Measurements from ENCODE around the gene ABCA2.

The ABCA2 gene, protein sequence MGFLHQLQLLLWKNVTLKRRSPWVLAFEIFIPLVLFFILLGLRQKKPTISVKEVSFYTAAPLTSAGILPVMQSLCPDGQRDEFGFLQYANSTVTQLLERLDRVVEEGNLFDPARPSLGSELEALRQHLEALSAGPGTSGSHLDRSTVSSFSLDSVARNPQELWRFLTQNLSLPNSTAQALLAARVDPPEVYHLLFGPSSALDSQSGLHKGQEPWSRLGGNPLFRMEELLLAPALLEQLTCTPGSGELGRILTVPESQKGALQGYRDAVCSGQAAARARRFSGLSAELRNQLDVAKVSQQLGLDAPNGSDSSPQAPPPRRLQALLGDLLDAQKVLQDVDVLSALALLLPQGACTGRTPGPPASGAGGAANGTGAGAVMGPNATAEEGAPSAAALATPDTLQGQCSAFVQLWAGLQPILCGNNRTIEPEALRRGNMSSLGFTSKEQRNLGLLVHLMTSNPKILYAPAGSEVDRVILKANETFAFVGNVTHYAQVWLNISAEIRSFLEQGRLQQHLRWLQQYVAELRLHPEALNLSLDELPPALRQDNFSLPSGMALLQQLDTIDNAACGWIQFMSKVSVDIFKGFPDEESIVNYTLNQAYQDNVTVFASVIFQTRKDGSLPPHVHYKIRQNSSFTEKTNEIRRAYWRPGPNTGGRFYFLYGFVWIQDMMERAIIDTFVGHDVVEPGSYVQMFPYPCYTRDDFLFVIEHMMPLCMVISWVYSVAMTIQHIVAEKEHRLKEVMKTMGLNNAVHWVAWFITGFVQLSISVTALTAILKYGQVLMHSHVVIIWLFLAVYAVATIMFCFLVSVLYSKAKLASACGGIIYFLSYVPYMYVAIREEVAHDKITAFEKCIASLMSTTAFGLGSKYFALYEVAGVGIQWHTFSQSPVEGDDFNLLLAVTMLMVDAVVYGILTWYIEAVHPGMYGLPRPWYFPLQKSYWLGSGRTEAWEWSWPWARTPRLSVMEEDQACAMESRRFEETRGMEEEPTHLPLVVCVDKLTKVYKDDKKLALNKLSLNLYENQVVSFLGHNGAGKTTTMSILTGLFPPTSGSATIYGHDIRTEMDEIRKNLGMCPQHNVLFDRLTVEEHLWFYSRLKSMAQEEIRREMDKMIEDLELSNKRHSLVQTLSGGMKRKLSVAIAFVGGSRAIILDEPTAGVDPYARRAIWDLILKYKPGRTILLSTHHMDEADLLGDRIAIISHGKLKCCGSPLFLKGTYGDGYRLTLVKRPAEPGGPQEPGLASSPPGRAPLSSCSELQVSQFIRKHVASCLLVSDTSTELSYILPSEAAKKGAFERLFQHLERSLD (N-terminal part only)

DNA sequence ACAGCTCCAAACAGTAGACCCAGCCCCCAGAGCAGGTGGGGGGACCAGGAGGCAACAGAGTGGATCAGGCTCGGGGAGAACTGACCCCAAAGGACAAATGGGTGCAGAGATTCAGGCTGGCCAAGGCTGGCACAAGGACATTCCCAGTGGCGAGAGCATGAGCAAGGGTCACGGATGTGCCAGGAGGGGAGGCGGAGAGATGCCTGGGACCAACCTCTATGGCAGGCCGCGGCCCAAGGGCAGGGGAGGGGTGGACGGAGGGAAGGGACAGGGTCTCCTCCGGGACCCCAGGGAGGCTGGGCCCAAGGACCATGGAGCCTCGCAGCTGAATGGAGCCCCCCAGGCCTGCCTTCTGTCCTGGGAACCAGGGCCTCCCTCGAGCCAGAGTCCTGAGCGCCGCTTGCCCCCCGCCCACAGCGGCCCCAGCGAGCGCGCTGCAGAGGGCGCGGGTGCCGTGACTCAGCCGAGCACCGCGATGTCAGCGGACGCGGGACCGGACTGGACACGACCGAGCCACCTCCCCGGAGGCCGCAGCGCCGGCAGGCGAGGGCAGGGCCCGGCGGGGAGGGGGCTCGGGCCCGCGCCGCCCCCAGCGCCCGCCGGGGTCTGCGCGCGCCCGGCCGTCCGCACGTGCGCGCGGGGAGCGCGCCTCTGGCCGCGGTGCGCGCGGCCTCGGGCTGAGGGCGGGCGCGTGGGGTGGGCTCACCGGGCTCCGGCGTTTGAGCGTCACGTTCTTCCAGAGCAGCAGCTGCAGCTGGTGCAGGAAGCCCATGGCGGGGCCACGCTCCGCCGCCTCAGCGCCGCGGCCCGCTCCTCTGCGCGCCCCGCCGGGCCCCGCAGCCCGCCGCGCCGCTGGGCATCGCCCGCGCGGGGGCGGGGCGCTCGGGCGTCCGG is at the start of gene ABCA2:
TSS of gene ABCA2 (minus strand) at position 869 of the 894 bp plus-strand sequence. CDS start at position 772, 97 bp downstream.
- Histone ChIP-seq H3K36me3 (ENCODE audit: control insufficient read depth, insufficient read depth, low read length) (no peaks in the 10 kb centered on the region), H3K9ac (no peak within 1 kb of the TSS), H2AFZ (peak within 1 kb of the TSS; percentile 91), H3K9me3 (ENCODE audit: control insufficient read depth, low read length) (no peaks in the 10 kb centered on the region), H3K79me2 (peaks cover 3% of the 10 kb centered on the region), H3K27me3 (ENCODE audit: control insufficient read depth, insufficient read depth, low read length) (no peaks in the 10 kb centered on the region), H3K4me3 (ENCODE audit: low read depth, low read length) (peak within 1 kb of the TSS; percentile 74), H3K4me1 (peaks cover 12% of the 10 kb centered on the region), H3K27ac (peak within 1 kb of the TSS; percentile 64), H3K4me2 (ENCODE audit: low read length) (peak within 1 kb of the TSS; percentile 97)
- TF ChIP-seq, protein P1, sequence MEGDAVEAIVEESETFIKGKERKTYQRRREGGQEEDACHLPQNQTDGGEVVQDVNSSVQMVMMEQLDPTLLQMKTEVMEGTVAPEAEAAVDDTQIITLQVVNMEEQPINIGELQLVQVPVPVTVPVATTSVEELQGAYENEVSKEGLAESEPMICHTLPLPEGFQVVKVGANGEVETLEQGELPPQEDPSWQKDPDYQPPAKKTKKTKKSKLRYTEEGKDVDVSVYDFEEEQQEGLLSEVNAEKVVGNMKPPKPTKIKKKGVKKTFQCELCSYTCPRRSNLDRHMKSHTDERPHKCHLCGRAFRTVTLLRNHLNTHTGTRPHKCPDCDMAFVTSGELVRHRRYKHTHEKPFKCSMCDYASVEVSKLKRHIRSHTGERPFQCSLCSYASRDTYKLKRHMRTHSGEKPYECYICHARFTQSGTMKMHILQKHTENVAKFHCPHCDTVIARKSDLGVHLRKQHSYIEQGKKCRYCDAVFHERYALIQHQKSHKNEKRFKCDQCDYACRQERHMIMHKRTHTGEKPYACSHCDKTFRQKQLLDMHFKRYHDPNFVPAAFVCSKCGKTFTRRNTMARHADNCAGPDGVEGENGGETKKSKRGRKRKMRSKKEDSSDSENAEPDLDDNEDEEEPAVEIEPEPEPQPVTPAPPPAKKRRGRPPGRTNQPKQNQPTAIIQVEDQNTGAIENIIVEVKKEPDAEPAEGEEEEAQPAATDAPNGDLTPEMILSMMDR (IDR thresholded peaks at IDR 0.05): no peak

DNA sequence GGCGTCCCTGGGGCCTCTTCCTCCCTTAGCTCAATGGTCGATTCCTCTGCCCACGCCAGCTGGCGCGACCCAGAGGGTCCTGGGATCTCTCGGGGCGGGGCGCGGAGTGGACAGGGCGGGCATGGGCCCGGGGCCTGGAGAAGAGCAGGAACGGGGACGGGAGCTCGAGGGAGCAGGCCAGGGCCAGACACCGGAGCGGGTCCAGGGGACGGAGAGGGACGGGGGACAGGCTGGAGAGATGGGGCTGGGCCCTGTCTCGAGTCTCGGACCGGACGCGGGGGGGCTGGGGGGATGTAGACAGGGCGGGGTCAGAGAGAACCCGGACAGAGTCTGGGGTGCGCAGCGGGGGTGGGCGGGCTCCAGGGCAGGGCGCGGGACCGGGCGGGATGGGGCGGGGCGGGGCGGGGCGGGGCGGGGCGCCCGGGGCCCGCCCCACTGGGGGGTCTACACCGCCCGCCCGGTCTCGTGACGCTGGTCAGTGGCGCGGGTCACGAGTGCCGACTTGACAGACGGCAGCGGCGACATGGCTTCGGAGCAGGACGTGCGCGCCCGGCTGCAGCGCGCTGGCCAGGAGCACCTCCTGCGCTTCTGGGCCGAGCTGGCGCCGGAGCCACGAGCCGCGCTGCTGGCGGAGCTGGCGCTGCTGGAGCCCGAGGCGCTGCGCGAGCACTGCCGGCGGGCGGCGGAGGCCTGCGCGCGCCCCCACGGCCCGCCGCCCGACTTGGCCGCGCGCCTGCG is 49.1 kb upstream of the ABCA2 start, which contains the start of gene UAP1L1:
TSS of gene UAP1L1 (plus strand) at position 508 of the 738 bp plus-strand sequence. CDS start at position 524, 16 bp downstream.
- H3K9ac ChIP-seq: peak within 1 kb of the TSS; percentile 37
- no peaks in the 10 kb centered on the region for H3K36me3 ChIP-seq (ENCODE audit: control insufficient read depth, insufficient read depth, low read length)
- H3K4me3 ChIP-seq (ENCODE audit: low read depth, low read length): peak within 1 kb of the TSS; percentile 49
- H3K79me2 ChIP-seq: no peaks in the 10 kb centered on the region
- no peaks in the 10 kb centered on the region for H3K9me3 ChIP-seq (ENCODE audit: control insufficient read depth, low read length)
- no peaks in the 10 kb centered on the region for H3K27me3 ChIP-seq (ENCODE audit: control insufficient read depth, insufficient read depth, low read length)
- no peaks in the 10 kb centered on the region for H3K4me1 ChIP-seq
- H3K27ac ChIP-seq: peak within 1 kb of the TSS; percentile 51
- H2AFZ ChIP-seq: peak within 1 kb of the TSS; percentile 93
- peak within 1 kb of the TSS; percentile 79 for H3K4me2 ChIP-seq (ENCODE audit: low read length)
- TF ChIP-seq, protein P1 (IDR thresholded peaks at IDR 0.05): no peak

DNA sequence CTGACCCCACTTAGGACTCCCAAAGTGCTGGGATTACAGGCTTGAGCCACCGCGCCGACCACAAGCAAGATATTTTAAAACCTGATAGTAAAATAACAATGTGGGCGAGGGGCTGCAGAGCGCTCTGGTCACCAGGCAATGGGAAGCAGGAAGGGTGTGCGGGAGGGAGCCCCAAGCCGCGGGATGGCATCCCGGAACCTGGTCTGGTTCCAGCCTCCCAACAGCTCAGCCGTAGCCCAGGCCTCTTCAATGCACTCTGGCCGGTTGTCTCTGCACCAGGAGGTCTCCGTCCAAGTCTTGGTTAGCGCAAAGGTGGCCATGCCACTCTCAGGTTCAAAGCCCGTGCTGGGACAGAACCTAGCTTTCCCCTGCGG is 48.6 kb upstream of the ABCA2 start:
- Histone ChIP-seq H3K4me1 (no peaks in the 10 kb centered on the region), H3K9me3 (ENCODE audit: control insufficient read depth, low read length) (no peaks in the 10 kb centered on the region), H3K79me2 (no peaks in the 10 kb centered on the region), H3K27me3 (ENCODE audit: control insufficient read depth, insufficient read depth, low read length) (no peaks in the 10 kb centered on the region), H2AFZ (peak overlapping the region; percentile 93), H3K36me3 (ENCODE audit: control insufficient read depth, insufficient read depth, low read length) (no peaks in the 10 kb centered on the region), H3K9ac (no peak overlapping the region), H3K4me2 (ENCODE audit: low read length) (peak overlapping the region; percentile 76), H3K27ac (peak overlapping the region; percentile 51), H3K4me3 (ENCODE audit: low read depth, low read length) (no peak overlapping the region)
- TF ChIP-seq, protein P1 (IDR thresholded peaks at IDR 0.05): no peak

All from parathyroid adenoma (tissue), 2 donors.